GM19099 (cell line): ENCODE measurements around the gene SLC12A7.

Experiments used
- POLR2A ChIP-seq: IDR thresholded peaks from 3 replicates; pipeline ENCODE4 v1.6.1; 2011; ENCODE audit warnings: low read depth; ENCODE audit not compliant: insufficient read length; ENCODE audit errors: extremely low read depth

Gene SLC12A7

GRCh38 chr5:1144638-1145396, 33.0 kb upstream of the SLC12A7 start:
- no peak for TF ChIP-seq POLR2A

DNA sequence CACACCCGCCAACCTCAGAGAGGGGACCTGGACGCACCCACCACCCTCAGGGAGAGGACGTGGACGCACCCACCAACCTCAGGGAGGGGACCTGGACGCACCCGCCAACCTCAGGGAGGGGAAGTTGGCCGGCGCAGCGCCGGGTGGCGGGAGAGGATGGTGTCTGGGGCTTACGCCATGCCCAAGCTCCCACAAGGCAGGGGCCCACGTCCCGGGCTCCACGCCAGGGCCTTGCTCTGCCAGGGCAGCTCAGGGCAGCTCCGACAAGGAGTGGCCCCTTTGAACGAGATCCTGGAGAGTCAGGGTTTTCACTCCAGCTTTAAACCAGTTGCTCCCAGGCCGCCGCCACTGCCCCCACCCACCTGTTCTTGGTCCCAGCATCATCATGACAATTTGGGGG, 32.2 kb upstream of the SLC12A7 start:
- TF ChIP-seq POLR2A = no peak

DNA sequence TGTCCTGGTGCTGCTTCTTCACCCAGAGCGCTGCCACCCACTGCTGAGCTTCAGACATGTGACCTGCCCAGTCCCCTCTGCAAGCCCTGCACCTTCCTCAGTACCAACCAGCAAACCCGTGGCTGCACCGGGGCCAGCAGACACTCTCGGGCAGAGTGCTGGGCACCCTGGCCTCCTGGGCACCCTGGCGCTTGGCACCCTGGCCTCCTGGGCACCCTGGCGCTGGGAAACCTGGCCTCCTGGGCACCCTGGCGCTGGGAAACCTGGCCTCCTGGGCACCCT, 31.7 kb upstream of the SLC12A7 start:
- no peak for TF ChIP-seq POLR2A

DNA sequence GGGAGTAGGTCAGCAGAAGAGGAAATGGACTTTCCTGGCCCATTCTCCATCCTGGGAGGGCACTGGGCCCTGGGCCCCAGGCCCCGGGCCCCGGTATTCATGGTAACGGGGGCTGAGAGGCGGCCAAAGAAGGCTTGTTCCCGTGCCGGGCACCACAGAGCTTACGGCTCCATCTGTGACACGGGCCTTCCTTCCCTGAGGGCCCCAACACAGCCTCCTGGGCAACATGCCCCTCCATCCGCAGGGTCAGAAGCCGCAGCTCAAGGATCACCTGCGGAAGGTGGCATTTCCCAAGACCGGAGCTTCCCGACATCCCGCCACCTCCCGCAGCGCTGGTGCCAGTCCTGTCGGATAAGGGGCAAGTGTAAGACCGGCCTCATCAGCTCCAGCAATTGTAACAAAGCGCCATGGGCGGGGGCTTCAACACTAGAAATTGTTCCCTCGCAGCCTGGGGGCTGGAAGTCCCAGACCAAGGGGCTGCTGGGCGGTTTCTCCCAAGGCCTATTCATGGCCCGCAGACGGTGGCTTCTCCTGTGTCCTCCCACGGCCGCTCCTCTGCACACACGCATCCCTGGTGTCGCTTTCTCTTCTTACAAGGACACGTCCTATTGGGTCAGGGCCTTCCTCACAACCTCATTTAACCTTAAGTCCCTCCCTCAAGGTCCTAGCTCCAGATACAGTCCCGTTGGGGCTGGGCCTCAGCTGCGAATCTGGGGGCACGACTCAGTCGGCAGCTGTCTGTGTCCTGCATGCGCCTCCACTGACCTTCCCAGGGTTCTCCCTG, 31.2 kb upstream of the SLC12A7 start:
- TF ChIP-seq POLR2A = no peak

- no peak for TF ChIP-seq POLR2A
Measured at GRCh38 chr5:1141834-1142233, 30.0 kb upstream of the SLC12A7 start.

DNA sequence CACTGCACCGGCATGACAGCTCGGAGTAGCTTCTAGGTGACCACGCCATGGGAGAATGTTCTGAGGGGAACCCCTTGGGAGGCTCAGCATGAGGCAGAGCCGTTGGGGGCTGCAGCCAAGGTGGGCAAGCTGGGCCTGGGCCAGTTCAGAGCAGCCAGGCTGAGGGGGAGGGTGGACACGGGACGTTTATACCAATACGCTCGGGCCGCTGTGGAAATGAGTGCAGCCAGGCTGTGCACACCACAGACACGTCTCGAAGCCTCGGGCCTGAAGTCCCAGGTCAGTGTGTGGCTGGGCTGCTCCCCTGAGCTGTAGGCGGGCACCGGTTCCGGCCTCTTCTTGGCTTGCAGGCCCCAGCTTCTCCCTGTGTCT, 28.9 kb upstream of the SLC12A7 start:
- TF ChIP-seq POLR2A = no peak

GRCh38 chr5:1140171-1140817, 28.4 kb upstream of the SLC12A7 start:
- TF ChIP-seq POLR2A = no peak

DNA sequence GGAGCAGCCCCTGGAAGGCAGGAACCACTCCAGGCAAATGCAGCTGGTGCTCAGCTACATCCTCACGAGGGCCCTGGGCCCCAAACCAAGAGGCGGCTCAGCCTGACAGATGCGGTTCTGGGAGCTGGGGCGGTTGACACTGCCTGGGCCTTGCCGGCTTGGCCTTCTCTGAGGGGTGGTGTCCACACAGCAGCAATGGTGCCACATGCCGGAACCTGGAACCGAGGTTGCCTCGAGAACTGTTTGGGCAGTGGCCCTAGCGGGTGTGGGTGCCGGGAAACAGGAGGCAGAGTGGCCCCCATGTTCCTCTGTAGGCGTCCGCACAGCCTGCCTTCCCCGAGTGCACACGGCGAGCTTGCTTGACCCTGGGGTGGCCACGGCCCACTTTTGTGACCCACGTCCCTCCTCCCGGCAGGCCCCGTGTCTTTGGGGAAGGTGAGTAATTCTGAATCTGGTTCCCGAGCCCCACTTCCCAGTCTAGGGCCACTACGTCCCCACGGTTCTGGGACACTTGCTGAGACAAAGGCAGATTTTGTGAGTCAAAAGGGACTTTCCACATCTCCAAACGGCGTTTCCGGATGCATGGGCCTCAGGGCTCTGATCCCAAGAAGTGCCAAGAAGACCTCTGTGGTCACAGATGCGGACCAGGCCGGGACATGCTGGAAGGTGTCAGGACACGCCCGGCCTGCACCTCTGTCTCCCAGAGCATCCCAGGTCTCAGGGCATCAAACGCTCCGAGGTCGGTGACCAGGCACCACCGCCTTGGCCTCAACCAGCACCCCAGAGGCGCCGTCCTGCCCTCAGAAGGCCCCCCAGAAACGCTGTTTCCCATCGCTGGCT, 27.7 kb upstream of the SLC12A7 start:
- no peak for TF ChIP-seq POLR2A

GRCh38 chr5:1138445-1139245, 26.8 kb upstream of the SLC12A7 start:
- no peak for TF ChIP-seq POLR2A

DNA sequence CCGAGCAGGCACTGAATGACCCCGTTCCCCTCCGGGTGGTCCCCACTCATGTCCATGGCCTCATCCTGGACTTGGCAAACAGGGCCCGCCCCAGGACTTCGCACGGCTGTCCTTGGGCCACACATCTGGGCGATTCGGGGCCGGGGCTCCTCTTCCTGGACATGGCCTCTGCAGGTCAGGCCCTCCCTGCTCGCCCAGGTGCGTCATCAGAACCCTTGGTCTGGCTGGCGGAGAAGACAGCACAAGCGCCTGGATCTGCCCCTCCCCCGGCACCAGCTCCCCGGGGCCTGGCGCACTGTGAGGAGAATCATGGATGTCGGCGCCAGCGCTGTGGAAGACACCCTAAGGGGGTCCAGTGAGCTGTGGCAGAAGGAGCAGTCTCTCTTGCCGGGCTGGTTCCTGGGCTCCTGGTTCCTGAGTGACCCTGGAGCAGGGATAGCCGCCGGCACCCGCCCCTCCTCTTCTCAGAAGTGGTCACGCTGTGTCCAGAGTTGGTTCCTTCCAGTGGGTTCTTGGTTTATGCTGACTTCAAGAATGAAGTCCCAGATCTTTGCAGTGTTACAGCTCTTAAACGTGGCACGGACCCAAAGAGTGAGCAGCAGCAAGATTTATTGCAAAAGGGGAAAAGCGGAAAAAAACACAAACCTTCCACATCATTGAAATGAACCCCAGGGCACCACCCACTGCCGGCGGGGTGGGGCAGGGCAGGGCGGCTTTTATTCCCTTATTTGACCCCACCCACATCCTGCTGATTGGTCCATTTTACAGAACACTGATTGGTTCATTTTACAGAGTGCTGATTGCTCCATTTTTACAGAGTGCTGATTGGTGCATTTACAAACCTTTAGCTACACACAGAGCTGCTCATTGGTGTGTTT, 25.9 kb upstream of the SLC12A7 start:
- TF ChIP-seq POLR2A = no peak

DNA sequence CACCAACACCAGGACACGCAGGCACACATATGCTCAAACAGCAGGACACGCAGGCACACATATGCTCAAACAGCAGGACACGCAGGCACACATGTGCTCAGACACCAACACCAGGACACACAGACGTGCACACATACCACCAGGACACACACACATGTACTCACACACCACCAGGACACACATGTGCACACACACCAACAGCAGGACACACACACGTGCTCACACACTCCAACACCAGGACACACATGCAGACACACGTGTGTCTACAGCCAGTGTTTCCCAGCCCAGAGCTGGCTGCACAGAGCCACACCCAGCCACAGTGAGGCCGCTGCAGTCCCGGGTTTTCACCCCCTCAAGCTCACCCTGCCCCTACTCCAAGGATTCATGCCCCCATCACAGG, 25.0 kb upstream of the SLC12A7 start:
- no peak for TF ChIP-seq POLR2A

DNA sequence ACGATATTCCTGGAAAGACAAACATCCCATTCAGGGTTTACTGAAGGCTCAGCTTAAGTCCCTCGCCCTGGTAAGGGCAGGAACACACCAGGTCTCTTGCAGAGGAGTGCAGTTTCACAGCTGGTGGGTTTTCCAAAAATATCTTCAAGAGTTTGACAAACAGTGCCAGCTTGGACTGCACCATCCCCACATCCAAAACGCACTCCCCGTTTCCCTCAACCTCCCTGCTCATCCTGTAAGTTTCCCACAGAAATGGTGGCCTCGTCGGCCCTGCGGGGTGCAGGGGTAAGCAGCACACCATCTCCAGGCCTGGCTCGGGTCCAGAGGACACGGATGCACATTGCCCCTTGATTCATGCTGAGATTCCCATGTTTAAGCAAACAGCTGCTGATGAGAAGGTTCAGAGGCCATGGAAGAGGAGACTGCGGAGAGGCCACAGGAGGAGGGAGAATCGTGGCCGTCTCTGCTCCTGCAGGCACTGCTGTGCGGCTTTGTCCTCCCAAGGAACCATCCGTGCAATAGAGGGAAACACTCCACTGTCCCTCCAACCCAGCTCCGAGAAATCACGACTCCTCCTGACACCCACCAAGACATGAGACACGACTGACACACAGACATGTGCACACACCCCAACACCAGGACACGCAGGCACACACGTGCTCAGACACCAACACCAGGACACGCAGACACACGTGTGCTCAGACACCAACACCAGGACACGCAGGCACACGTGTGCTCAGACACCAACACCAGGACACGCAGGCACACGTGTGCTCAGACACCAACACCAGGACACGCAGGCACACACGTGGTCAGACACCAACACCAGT, 24.0 kb upstream of the SLC12A7 start:
- no peak for TF ChIP-seq POLR2A

DNA sequence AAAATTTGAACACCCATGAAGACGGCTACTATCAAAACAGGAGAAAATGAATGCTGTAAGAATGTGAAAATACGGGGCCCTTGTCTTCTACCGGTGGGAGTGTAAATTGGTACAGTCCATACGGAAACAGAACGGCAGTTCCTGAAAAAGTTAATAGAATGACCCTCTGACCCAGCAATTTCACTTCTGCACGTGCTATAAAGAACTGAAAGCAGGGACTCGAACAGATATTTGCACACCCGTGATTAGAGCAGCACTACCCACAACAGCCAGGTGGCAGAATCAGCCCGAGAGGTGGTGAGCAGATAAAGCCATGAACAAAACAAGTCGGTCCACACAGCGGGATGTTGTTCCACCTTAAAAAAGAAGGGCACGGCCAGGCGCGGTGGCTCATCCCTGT, 22.6 kb upstream of the SLC12A7 start:
- TF ChIP-seq POLR2A = no peak
